ENCODE data around the gene USB1.

DNA sequence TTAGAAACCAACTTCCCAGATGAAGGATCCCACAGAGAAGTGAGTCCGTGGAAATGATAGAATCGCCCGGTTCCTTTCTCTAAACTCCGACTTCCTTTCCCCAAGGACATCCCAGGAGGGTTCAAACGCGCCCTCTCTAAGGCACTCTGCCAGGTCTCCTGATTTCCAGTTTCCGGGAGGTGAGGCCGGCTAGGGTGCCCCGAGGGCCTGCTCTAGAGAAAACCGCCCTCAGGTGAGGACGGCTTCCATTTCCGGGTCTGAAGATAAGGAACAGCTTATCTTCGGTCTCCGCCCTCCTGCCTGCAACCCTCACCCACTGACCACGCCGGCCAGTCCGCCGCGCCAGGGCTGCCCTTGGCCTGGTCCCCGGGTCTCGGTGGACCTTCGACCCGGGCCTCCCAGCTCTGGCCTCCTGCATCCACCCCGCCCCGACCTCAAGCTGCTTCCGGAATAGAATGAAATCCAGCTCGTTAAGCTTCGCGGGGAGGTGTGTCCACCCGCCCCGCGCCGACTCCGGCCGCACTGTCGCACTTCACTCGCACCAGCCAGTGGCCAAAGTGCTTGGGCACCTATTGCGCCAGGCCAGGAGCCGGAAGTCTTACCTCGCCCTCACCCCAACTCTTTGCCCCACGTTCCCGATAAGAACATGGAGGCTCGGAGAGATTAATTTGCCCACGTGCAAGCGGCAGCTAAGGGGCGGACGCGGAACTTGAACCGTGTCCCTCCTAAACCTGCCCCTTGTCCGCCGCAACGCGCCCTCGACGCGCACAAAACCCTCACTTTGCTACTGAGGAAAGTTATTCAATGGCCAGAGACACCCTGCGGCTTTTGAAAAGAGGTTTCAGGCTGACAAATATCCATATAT, 23.5 kb downstream of the USB1 start:
- TF ChIP-seq POLR2A (IDR thresholded peaks at IDR 0.05; ENCODE audit: low read depth, low read length) (no peak), POLR2AphosphoS5 (IDR thresholded peaks at IDR 0.05; ENCODE audit: low read depth, low read length) (no peak), PAX5 (IDR thresholded peaks at IDR 0.05; ENCODE audit: insufficient read depth, low read length, severe bottlenecking) (no peak), POU2F2 (IDR thresholded peaks at IDR 0.05; ENCODE audit: low read depth, low read length) (no peak)
